Liver (tissue), 9 donors: ENCODE measurements around the gene MSI2. TPM values are rescaled to one million over a fixed set of nuclear protein-coding genes. Genes with fewer than 3 reads are reported as not detected.

Source experiments
- DNase-seq: peaks from one replicate; pipeline ENCODE4 v3.0.0-alpha.2; 2017; ENCODE audit warnings: low spot score
- H3K27ac ChIP-seq, 2 donors: one replicate each; pipeline ENCODE4 v1.7.0; 2013; ENCODE audit warnings: inconsistent platforms in 2 of 2, low read length in 2 of 2, control low read depth in 1 of 2, low read depth in 1 of 2, mild to moderate bottlenecking in 1 of 2
- H3K27me3 ChIP-seq, 4 donors: one replicate each; pipeline versions ENCODE4 v1.6.1 to v1.7.0; 2013; ENCODE audit warnings: low read length in 3 of 4, inconsistent platforms in 1 of 4, mild to moderate bottlenecking in 1 of 4, moderate library complexity in 1 of 4; ENCODE audit not compliant: control insufficient read depth in 4 of 4, insufficient read depth in 4 of 4
- H3K36me3 ChIP-seq, 4 donors: one replicate each; pipeline versions ENCODE4 v1.6.1 to v1.7.0; 2013; ENCODE audit warnings: low read length in 3 of 4, mild to moderate bottlenecking in 3 of 4, low read depth in 1 of 4, moderate library complexity in 1 of 4; ENCODE audit not compliant: control insufficient read depth in 4 of 4, insufficient read depth in 3 of 4
- H3K4me1 ChIP-seq, 4 donors: one replicate each; pipeline versions ENCODE4 v1.6.1 to v1.7.0; 2013; ENCODE audit warnings: low read length in 3 of 4, mild to moderate bottlenecking in 3 of 4, moderate library complexity in 1 of 4; ENCODE audit not compliant: control insufficient read depth in 4 of 4, insufficient read depth in 4 of 4
- H3K4me3 ChIP-seq, 3 donors: one replicate each; pipeline versions ENCODE4 v1.6.1 to v1.7.0; 2013; ENCODE audit warnings: low read length in 3 of 3, control low read depth in 1 of 3, low read depth in 1 of 3, mild to moderate bottlenecking in 1 of 3
- H3K9ac ChIP-seq, 2 donors: one replicate each; pipeline ENCODE4 v1.7.0; 2013; ENCODE audit warnings: low read length in 2 of 2, mild to moderate bottlenecking in 2 of 2, moderate library complexity in 2 of 2, control low read depth in 1 of 2, low read depth in 1 of 2
- H3K9me3 ChIP-seq, 4 donors: one replicate each; pipeline versions ENCODE4 v1.6.1 to v1.7.0; 2013; ENCODE audit warnings: low read length in 3 of 4; ENCODE audit not compliant: control insufficient read depth in 4 of 4
- ATF3 ChIP-seq: IDR thresholded peaks from 2 replicates; pipeline ENCODE4 v1.6.1; 2016; ENCODE audit warnings: antibody characterized with exemption
- CTCF ChIP-seq: fragments of 150-350 bp; IDR thresholded peaks from 2 replicates; pipeline ENCODE4 v1.5.1; 2017; ENCODE audit warnings: improper control_type of control experiment, low read depth, low read length; ENCODE audit not compliant: missing input control
- EGR1 ChIP-seq, 2 donors: IDR thresholded peaks; 2 replicates each; pipeline ENCODE4 v1.6.1; 2016 to 2018; ENCODE audit warnings: antibody characterized with exemption in 2 of 2, low read depth in 2 of 2
- FOXA1 ChIP-seq: IDR thresholded peaks from 2 replicates; pipeline ENCODE4 v1.6.1; 2016; ENCODE audit warnings: antibody characterized with exemption
- FOXA2 ChIP-seq: IDR thresholded peaks from 2 replicates; pipeline ENCODE4 v1.6.1; 2016; ENCODE audit warnings: antibody characterized with exemption
- GABPA ChIP-seq, 2 donors: IDR thresholded peaks in 1 of 2; conservative IDR thresholded peaks in 1 of 2; 2 replicates each; pipeline ENCODE4 v1.6.1; 2016; ENCODE audit warnings: antibody characterized with exemption in 2 of 2, mild to moderate bottlenecking in 1 of 2, moderate library complexity in 1 of 2
- HNF4A ChIP-seq, 2 donors: conservative IDR thresholded peaks; 2 replicates each; pipeline ENCODE4 v1.6.1; 2016; ENCODE audit warnings: antibody characterized with exemption in 2 of 2, mild to moderate bottlenecking in 2 of 2
- HNF4G ChIP-seq: IDR thresholded peaks from 2 replicates; pipeline ENCODE4 v1.6.1; 2016; ENCODE audit warnings: antibody characterized with exemption
- JUND ChIP-seq, 2 donors: IDR thresholded peaks; 2 replicates each; pipeline ENCODE4 v1.6.1; 2016; ENCODE audit warnings: antibody characterized with exemption in 2 of 2
- MAX ChIP-seq: IDR thresholded peaks from 2 replicates; pipeline ENCODE4 v1.6.1; 2016; ENCODE audit warnings: antibody characterized with exemption
- NR2F2 ChIP-seq: IDR thresholded peaks from 2 replicates; pipeline ENCODE4 v1.6.1; 2016; ENCODE audit warnings: antibody characterized with exemption
- RAD21 ChIP-seq, 2 donors: IDR thresholded peaks; 2 replicates each; pipeline ENCODE4 v1.6.1; 2016; ENCODE audit warnings: antibody characterized with exemption in 2 of 2, mild to moderate bottlenecking in 2 of 2
- REST ChIP-seq: IDR thresholded peaks from 2 replicates; pipeline ENCODE4 v1.6.1; 2016; ENCODE audit warnings: antibody characterized with exemption, mild to moderate bottlenecking
- RXRA ChIP-seq, 2 donors: IDR thresholded peaks; 2 replicates each; pipeline ENCODE4 v1.6.1; 2017 to 2018; ENCODE audit warnings: antibody characterized with exemption in 2 of 2, mild to moderate bottlenecking in 1 of 2
- SP1 ChIP-seq: IDR thresholded peaks from 2 replicates; pipeline ENCODE4 v1.6.1; 2018; ENCODE audit warnings: antibody characterized with exemption, mild to moderate bottlenecking
- TAF1 ChIP-seq: conservative IDR thresholded peaks from 2 replicates; pipeline ENCODE4 v1.6.1; 2016; ENCODE audit warnings: antibody characterized with exemption, mild to moderate bottlenecking
- YY1 ChIP-seq: IDR thresholded peaks from 2 replicates; pipeline ENCODE4 v1.6.1; 2016; ENCODE audit warnings: antibody characterized with exemption, mild to moderate bottlenecking
- ZBTB33 ChIP-seq: IDR thresholded peaks from 2 replicates; pipeline ENCODE4 v1.6.1; 2016; ENCODE audit warnings: antibody characterized with exemption
- WGBS: extraction: QIAGEN DNeasy Blood & Tissue Kit; methylation state at CpG from one replicate; pipeline ENCODE4 v1.1.7; 2013; 5-methylcytosine and 5-hydroxymethylcytosine counted together
- polyA plus RNA-seq, 2 donors: library from polyadenylated mRNA; stranded (reverse) in 1 of 2; unstranded in 1 of 2; fragments of 200-250 nt in 1 of 2; fragments of >200 nt in 1 of 2; fragmentation: Nextera tagmentation in 1 of 2; extraction: Ambion mirVana in 1 of 2; gene quantifications; one replicate each; pipeline versions ENCODE4 v1.2.1 to v1.2.3, GENCODE V29; 2013 to 2015
- total RNA-seq, 2 donors: library from RNA; depleted of rRNA; stranded (reverse); fragments of >200 nt; gene quantifications; one replicate each; pipeline ENCODE4 v1.2.3, GENCODE V29; 2014
- donor health status: healthy.
- donor health status: healthy.
- donor health status: healthy.
- donor health status: healthy.
- donor health status: healthy.

Gene MSI2
- total and polyA plus RNA-seq, 4 donors = 5.7 to 15.6 (median 9.2) TPM

GRCh38 chr17:57636985-57637665 lies 380.8 kb downstream of the MSI2 start:
- H3K4me1 ChIP-seq = no peaks in the 10 kb centered on the region
- H3K9ac ChIP-seq = no peak overlapping the region
- DNase-seq = no peak
- H3K4me3 ChIP-seq = no peak overlapping the region
- no peaks in the 10 kb centered on the region for H3K9me3 ChIP-seq
- 94% methylated on average over 20 of the region's 20 CpGs for WGBS
- no peaks in the 10 kb centered on the region for H3K27me3 ChIP-seq
- no peak for TF ChIP-seq ATF3
- no peak for TF ChIP-seq NR2F2
- no peak for TF ChIP-seq EGR1 (IDR thresholded peaks at IDR 0.05; ENCODE audit: low read depth in 2 of 2)
- no peak for TF ChIP-seq HNF4A (conservative IDR thresholded peaks at IDR 0.05)
- TF ChIP-seq FOXA2 = no peak
- TF ChIP-seq HNF4G = no peak
- TF ChIP-seq ZBTB33 = no peak
- TF ChIP-seq CTCF = no peak
- no peak for TF ChIP-seq GABPA (IDR thresholded peaks at IDR 0.05 in 1 of 2, conservative IDR thresholded peaks at IDR 0.05 in 1 of 2)
- TF ChIP-seq RAD21 (IDR thresholded peaks at IDR 0.05) = no peak
- no peak for TF ChIP-seq SP1
- TF ChIP-seq JUND (IDR thresholded peaks at IDR 0.05) = no peak
- no peak for TF ChIP-seq TAF1
- TF ChIP-seq YY1 = no peak
- no peak for TF ChIP-seq RXRA (IDR thresholded peaks at IDR 0.05)
- TF ChIP-seq MAX = no peak
- TF ChIP-seq REST = no peak
- TF ChIP-seq FOXA1 = no peak
- no peak overlapping the region for H3K27ac ChIP-seq
- H3K36me3 ChIP-seq = no peaks in the 10 kb centered on the region
